Erythroblast (primary cell): ENCODE results near the gene PALLD.
A peak's percentile ranks its signal among the peaks of the same experiment; 100 is the strongest.

Experiments
- DNase-seq, 2 experiments: peaks; one replicate each; lab custom pipeline; 2025; lab: John Stamatoyannopoulos, UW
- GATA1 ChIP-seq: IDR thresholded peaks from 2 replicates; pipeline ENCODE4 v1.6.1; 2011; ENCODE audit warnings: low read depth, mild to moderate bottlenecking, control low read depth, low read length, moderate library complexity
- POLR2A ChIP-seq: IDR thresholded peaks from 2 replicates; pipeline ENCODE4 v1.6.1; 2011; ENCODE audit warnings: mild to moderate bottlenecking, low read length

Gene PALLD

DNA sequence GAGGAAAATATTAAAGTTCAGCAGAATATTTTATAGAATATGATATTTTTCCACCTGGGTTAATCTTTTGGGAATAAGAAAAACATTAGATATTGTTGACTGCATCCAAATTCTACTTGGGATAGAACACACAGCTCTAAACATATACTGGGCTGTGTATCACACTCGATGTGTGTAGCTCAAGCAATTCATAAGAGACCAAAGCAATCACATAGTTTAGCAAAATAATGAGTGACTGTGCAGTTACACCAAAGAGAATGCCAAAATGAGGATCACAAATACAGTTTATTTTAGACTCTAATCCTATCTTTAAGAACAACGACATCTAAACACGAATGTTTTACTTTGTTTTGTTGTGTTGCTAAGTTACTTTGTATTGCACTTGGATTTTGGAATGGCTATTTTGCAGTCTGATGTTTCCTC lies 412.0 kb downstream of the PALLD start:
- DNase-seq = no peak
- TF ChIP-seq POLR2A (no peak), GATA1 (no peak)

DNA sequence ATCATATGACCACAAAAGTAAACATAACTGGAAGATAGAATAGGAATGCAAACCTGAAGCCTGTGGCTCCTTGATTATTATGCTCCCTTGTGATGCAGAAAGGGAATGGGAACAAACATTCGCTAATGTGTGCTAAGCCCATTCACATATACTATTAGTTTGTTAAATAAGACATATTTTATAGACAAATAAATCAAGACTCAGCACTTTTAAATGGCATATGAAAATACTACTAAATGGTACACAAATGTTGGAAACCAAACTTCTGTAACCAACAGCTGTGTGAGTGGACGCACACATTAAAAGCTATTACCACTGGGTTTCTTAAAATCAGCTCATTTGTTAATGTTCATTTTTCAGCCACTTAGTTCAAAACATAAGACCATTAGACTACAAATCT lies 417.2 kb downstream of the PALLD start:
- DNase-seq = no peak
- TF ChIP-seq GATA1 = no peak
- no peak for TF ChIP-seq POLR2A

DNA sequence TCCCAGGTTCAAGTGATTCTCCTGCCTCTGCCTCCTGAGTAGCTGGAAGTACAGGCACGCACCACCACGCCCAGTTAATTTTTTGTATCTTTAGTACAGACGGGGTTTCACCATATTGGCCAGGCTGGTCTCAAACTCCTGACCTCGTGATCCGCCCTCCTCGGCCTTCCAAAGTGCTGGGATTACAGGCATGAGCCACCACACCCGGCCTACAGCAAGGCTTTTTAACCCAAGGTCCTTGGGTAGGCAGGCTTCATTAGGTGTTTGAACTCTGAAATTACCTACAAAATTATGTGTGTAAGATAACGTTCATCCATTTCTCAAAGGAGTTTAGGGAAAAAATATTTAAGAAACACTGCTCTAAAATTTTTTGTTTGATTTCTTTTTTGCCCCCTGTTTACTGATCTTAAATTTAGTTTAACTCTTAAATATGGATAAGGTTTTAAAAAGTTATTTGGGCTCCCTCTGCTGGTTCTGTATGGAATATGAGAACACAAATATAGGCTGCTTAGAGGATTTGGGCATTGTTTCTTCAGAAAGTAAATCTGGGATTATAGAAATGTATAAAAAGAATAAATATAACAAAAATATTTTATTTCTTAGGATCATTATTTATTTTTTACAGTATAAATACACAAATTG lies 420.4 kb downstream of the PALLD start:
- DNase-seq = peak; percentile 32 to 64
- TF ChIP-seq POLR2A (no peak), GATA1 (no peak)

DNA sequence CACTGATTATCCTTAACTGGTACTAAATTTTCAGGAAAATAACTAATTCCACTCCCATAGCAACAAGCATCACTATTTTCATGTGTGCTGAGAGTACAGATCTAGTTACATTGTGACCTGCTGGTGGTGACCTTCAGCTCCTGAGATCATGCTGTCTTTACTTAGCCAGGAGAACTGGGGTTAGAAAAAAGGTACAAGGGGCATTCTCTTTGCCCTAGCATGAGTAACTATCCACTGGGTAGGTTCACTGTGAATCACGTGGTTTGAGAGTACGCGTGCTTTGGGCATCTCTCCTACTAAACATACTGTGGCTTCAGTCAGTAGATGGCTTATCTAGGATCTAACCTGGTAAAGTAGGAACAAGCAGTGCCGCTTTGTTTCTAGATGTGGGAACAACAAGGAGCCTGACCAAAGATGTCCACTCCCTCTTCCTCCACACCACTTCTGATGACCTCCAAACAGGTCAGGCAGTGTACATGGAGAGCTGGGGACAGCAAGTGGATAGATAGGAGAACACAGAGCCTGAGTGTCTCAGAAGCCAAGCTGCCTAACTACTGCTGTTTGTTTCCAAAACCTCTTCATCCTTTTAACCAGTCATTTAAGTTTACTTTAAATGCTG lies 423.0 kb downstream of the PALLD start:
- TF ChIP-seq POLR2A (no peak), GATA1 (no peak)
- no peak for DNase-seq

DNA sequence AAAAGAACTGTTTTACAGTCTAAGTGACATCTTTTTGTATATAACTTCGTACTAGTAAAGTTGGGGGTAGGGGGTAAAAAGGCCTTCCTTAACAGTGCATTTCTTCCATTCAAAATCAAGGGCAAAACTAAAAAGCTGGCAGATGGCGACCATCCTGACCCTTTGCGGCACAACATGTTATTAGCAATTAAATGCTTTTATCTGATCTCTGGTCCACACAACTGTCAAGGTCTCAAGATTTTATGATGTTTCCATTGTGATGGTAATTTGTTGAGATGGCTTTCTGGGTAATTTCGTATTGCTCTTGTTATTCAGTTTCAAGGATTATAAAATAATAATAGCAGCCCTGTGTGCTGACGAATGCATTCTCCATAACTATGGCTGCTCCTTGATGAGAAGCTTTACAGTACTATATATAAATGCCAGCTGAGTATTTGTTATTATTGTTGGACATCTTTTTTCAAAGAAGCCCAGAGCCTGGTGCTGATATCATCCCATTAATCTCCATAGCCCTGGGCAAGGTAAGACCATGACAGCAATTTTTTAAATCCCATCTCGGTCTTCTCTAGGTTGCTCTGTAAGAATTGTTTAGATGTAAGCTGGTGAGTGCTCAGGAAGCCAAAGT lies 423.7 kb downstream of the PALLD start:
- DNase-seq = no peak
- TF ChIP-seq GATA1 = no peak
- TF ChIP-seq POLR2A = no peak

DNA sequence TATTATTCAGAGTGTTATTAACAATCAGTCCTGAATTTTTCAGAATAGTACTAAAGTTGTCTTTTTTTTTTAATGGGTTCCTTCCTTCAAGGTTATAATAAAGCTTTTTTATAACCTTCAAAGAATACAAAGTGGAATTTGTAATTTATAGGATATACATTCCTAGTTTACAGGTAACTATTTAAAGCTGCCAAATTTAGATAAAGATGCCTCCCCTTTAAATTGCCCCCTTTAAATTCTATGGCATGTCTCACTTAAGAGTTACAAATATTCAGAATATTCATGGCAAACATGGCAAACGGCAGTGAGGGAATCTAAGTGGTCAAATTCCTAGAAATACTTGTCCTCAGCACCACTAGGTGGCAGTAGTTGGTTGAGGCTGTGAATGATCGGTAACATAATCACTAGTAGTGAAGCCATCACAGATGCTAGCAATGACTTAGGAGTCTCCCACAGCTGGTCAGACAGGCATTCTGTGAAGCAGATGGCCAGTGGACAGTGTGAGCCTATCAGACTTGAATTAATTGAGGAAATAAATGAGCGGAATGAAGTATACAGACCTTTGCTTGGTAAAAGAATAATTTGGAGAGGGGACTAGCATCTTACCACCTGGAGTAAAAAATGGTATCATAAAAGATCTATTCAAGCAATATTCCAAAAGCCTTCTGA lies 426.8 kb downstream of the PALLD start:
- DNase-seq = peak; percentile 76 to 85

DNA sequence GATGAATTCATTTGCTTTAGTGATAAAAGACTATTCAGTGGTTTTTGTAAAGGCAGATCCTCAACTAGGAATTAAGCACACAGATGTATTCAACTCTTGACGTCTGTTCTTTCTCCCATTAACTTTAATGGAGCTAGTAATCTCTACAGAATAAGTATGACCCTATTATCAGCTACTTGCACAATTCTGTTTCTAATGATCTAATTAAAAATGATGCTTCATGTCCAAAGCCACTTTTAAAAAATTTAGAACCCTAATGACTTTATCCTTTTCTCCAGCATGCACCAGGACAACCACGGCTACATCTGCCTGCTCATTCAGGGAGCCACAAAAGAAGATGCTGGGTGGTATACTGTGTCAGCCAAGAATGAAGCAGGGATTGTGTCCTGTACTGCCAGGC lies 427.8 kb downstream of the PALLD start:
- no peak for DNase-seq
- TF ChIP-seq GATA1 = no peak
- TF ChIP-seq POLR2A = no peak

More for the DNA sequence above, 426.8 kb downstream of the PALLD start:
- TF ChIP-seq POLR2A (no peak), GATA1 (no peak)

DNA sequence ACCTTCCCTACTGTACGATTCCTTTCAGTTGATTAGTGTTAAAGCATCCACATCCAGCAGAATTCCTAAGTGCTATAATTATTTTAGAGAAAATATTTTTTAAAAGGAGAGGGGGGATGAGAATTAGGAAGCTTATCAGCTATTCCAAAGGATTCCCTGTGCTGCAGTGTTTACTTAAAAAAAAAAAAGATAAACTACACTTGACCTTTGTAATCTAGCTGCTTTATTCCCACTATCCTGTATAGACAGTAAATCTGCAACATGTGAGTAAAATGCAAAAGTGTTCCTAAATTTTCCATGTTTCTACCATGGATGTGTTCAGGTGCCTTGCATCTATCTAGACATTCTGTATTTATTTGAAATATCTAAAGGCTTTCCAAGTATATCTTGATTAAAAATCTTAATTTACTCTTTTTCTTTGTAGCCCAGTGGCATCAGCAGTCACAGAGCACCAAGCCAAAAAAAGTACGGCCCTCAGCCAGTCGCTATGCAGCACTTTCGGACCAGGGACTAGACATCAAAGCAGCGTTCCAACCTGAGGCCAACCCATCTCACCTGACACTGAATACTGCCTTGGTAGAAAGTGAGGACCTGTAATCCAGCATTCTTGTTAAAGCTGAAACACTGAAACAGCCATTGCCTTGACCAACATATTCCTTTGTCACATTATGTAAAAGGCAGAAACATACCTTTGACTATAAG lies 429.1 kb downstream of the PALLD start:
- TF ChIP-seq POLR2A (no peak), GATA1 (no peak)
- DNase-seq = no peak

DNA sequence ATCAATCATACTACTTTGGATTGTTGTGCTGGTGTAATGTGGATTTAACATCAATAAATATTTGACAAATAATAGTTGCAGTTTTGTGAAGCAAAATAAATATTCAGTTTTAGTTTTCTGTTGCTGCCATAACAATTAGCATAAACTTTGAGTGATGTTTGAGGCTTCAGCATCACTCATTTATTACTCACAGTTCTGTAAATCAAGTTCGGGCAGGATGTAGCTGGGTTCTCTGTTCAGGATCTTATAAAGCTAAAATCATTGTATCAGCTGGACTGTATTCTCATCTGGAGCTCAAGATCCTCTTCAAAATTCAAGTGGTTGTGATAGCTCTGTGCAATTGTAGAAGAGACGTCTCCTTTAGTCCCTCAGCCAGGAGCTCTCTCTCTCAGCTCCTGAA lies 431.5 kb downstream of the PALLD start:
- TF ChIP-seq POLR2A = no peak
- TF ChIP-seq GATA1 = no peak
- no peak for DNase-seq

DNA sequence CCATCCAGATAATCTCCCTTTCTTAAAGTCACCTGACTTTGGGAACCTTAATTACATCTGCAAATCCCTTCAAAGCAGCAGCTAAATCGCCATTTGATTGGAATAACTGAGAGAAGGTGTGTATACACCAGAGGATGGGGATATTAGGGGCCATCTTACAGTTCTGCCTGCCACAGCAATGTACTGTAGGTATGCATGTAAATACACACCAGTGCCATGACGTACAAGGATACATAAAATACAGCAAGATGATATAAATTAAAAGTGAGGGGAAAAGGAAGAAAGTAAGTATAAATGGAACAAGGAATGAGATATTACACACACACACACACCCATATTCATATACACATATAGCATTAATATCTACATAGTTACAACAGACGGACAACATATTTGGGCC lies 432.0 kb downstream of the PALLD start:
- no peak for DNase-seq
- no peak for TF ChIP-seq POLR2A
- TF ChIP-seq GATA1 = no peak

DNA sequence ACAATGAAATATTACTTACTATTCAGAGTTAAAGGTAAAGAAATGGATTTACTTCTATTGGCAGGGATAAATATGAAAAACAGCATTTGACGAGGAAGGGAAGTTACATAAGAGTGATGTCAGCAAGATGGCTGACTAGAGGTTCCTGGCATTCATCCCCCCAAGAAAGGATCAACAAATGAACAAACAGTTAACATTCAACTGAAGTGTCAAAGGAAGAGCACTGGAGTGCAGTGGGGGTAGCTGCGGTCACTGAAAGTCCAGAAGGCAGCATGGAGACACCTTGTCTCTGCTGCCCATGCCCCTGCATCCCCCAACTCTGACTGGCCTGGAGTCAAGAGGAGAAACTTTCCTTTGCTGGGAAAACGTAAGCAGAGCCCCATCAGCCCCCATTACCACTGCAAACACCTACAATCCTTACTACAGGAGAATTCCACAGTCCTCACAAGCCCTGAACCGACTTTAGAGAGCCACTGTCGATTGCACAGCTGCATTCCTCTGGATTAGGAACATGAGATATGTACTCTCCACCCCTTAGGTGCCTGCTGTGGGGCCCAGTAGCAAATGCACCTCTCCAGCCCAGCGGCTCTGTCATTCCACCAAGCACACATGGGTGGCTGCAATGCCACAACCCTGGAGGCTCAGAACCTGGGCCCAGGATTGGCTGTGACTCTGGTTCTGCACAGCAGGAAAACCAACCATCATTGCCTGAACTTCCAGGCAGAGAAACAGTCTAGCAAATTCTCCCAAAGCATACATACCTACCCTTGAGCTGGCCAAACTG lies 433.8 kb downstream of the PALLD start:
- no peak for TF ChIP-seq POLR2A
- TF ChIP-seq GATA1 = no peak
- DNase-seq = no peak

DNA sequence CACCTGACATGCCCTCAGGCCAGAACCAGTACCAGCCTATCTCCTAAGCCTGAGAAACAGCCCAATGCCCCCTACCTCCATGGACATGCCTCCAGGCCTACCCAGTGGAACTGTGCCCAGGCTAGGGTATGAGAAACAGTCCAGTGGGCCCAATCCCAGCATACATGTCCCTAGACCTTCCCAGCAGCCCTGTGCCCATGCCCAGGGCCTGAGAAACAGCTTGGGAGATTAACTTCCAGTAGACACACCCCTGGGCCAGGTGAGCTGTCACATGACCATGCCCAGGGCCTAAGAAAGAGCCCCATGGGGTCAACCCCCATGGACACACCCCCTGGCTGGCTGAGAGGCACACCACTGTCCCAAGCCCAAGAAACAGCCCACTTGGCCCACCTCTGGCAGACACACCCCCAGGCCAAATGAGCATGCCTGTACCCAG lies 434.4 kb downstream of the PALLD start:
- TF ChIP-seq GATA1 (no peak), POLR2A (no peak)
- no peak for DNase-seq

DNA sequence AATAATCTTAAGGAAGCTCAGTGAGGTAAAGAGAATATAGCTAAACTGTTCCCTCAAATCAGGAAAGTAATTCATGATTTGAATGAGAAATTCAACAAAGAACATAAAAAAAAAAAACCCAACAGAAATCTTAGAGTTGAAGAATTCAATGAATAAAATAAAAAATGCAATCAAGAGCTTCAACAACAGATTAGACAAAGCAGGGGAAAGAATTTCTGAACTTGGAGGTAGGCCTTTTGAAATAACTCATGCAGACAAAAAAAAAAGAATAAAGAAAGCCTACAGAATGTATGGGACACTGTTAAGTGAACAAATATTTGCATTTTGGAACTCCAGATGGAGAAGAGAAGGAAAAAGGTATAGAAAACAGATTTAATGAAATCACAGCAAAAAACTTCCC lies 435.3 kb downstream of the PALLD start:
- no peak for DNase-seq
- TF ChIP-seq GATA1 (no peak), POLR2A (no peak)
